K562 (cell line): ENCODE data around the gene RCL1. TPM values are rescaled to one million over a fixed set of nuclear protein-coding genes. Genes with fewer than 3 reads are reported as not detected.
A peak's percentile ranks its signal among the peaks of the same experiment; 100 is the strongest.

Experiments
- FUS ChIP-seq: fragments of 200-400 bp; formaldehyde crosslinking; optimal IDR thresholded peaks from 2 replicates; pipeline ENCODE3; 2017; ENCODE audit warnings: low read depth, low read length
- L3MBTL2 ChIP-seq: fragments of 450-650 bp; IDR thresholded peaks from 2 replicates; pipeline ENCODE4 v1.6.1; 2016; ENCODE audit warnings: mild to moderate bottlenecking, moderate library complexity
- MBD2 ChIP-seq: sonication (generic); IDR thresholded peaks from 2 replicates; pipeline ENCODE4 v1.6.1; 2016; ENCODE audit warnings: low read depth, borderline replicate concordance
- NONO ChIP-seq, 2 experiments: fragments of 200-400 bp in 1 of 2; fragments of 450-650 bp in 1 of 2; formaldehyde crosslinking in 1 of 2; IDR thresholded peaks; 2 replicates each; pipeline ENCODE4 v1.6.1; 2017; ENCODE audit warnings: low read depth in 2 of 2, mild to moderate bottlenecking in 2 of 2, moderate library complexity in 2 of 2, low read length in 1 of 2
- NR3C1 ChIP-seq: sonication (generic); formaldehyde crosslinking; IDR thresholded peaks from 2 replicates; pipeline ENCODE4 v1.8.1; 2022; ENCODE audit warnings: missing genetic modification reagents
- TAF1 ChIP-seq: IDR thresholded peaks from 2 replicates; pipeline ENCODE4 v1.6.1; 2011; ENCODE audit warnings: mild to moderate bottlenecking, low read length, moderate library complexity; ENCODE audit not compliant: insufficient read depth, control insufficient read depth, severe bottlenecking; ENCODE audit errors: extremely low read depth
- ZNF143 ChIP-seq: sonication (generic); formaldehyde crosslinking; IDR thresholded peaks from 2 replicates; pipeline ENCODE4 v1.9.0; 2022; ENCODE audit warnings: mild to moderate bottlenecking, missing genetic modification reagents
- ZNF282 ChIP-seq: sonication (generic); formaldehyde crosslinking; IDR thresholded peaks from 2 replicates; pipeline ENCODE4 v1.8.1; 2023; ENCODE audit warnings: missing genetic modification reagents
- ZNF316 ChIP-seq: fragments of 450-650 bp; IDR thresholded peaks from 2 replicates; pipeline ENCODE4 v1.6.1; 2016
- polyA plus RNA-seq, 8 experiments: library from polyadenylated mRNA; depleted of rRNA in 4 of 8; stranded (reverse) in 5 of 8; unstranded in 3 of 8; fragments of >200 nt; fragmentation: Nextera tagmentation in 2 of 8; fragmentation: Illumina TruSeq in 1 of 8; extraction: Ambion mirVana in 2 of 8; extraction: Trizol in 1 of 8; gene quantifications; 2 replicates each; pipeline versions ENCODE4 v1.2.1 to v1.2.3, GENCODE V29; 2011 to 2014; ENCODE audit warnings: inconsistent platforms in 1 of 8, missing spikeins in 1 of 8
- total RNA-seq, 7 experiments: library from RNA; depleted of rRNA in 6 of 7; stranded (reverse); fragments of >200 nt in 6 of 7; fragmentation: Illumina TruSeq in 2 of 7; extraction: Trizol in 2 of 7; gene quantifications; 2 replicates each; pipeline versions ENCODE4 v1.2.1 to v1.2.3, GENCODE V29; 2011 to 2021; ENCODE audit warnings: low replicate concordance in 1 of 7
- TF ChIP-seq, protein P1 (sequence below), 3 experiments: fragments of 200-800 bp in 1 of 3; fragments of 250-450 bp in 1 of 3; fragments of 450-650 bp in 1 of 3; sonication (Bioruptor Pico) in 1 of 3; sonication (Bioruptor generic) in 1 of 3; formaldehyde crosslinking in 1 of 3; IDR thresholded peaks; 2 replicates each; pipeline versions ENCODE4 v1.6.1 to v1.8.0; 2016 to 2022; ENCODE audit warnings: mild to moderate bottlenecking in 2 of 3, missing genetic modification characterization in 2 of 3, missing compliant biosample characterization in 1 of 3, moderate library complexity in 1 of 3
- TF ChIP-seq, protein P2 (sequence below): fragments of 450-650 bp; formaldehyde crosslinking; IDR thresholded peaks from 2 replicates; pipeline ENCODE4 v1.4.0; 2020; ENCODE audit warnings: mild to moderate bottlenecking, mixed read lengths
- TF ChIP-seq, protein P3 (sequence below): sonication (generic); formaldehyde crosslinking; IDR thresholded peaks from 2 replicates; pipeline ENCODE4 v1.8.0; 2022; ENCODE audit warnings: missing genetic modification reagents, mild to moderate bottlenecking, borderline replicate concordance

Gene RCL1
- total and polyA plus RNA-seq, 9 of the 15 experiments (the other 6 are each of a cell fraction or from before 2014, with no cell fraction given), result 24.0 to 67.7 (median 38.6) TPM

DNA sequence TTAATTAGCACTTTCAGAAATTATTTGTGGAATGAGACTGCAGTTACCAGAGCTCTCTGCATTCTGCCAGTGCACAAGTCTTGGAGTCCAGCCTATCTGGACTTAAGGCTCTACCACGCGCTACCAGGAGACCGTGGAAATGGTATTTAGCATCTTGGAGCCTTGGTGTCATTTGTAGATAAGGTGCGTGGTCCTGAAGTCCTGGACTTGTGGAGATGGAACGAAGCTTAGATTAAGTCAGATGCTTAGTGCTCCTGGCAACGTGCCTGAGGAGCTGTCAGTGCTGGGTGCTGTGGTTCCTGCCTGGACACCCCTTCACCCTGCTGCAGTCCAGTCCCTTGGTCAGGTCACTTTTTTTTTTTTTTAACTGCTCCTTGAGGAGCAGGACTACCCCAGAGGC lies 59.7 kb downstream of the RCL1 start (continued):
- TF ChIP-seq, protein P1, sequence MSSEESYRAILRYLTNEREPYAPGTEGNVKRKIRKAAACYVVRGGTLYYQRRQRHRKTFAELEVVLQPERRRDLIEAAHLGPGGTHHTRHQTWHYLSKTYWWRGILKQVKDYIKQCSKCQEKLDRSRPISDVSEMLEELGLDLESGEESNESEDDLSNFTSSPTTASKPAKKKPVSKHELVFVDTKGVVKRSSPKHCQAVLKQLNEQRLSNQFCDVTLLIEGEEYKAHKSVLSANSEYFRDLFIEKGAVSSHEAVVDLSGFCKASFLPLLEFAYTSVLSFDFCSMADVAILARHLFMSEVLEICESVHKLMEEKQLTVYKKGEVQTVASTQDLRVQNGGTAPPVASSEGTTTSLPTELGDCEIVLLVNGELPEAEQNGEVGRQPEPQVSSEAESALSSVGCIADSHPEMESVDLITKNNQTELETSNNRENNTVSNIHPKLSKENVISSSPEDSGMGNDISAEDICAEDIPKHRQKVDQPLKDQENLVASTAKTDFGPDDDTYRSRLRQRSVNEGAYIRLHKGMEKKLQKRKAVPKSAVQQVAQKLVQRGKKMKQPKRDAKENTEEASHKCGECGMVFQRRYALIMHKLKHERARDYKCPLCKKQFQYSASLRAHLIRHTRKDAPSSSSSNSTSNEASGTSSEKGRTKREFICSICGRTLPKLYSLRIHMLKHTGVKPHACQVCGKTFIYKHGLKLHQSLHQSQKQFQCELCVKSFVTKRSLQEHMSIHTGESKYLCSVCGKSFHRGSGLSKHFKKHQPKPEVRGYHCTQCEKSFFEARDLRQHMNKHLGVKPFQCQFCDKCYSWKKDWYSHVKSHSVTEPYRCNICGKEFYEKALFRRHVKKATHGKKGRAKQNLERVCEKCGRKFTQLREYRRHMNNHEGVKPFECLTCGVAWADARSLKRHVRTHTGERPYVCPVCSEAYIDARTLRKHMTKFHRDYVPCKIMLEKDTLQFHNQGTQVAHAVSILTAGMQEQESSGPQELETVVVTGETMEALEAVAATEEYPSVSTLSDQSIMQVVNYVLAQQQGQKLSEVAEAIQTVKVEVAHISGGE (CRISPR knock-in tag; IDR thresholded peaks at IDR 0.05), result peak in 1 of 3 experiments; percentile 34; a peak in 1 of 6 replicates
- TF ChIP-seq ZNF316 (no peak), FUS (no peak), ZNF143 (no peak), TAF1 (no peak), NONO (IDR thresholded peaks at IDR 0.05; ENCODE audit: low read depth in 2 of 2, low read length in 1 of 2) (no peak), ZNF282 (CRISPR knock-in tag) (no peak), NR3C1 (CRISPR knock-in tag) (no peak), MBD2 (peak; percentile 33; the same call in 1 of the 2 replicates), L3MBTL2 (peak; percentile 71)
- TF ChIP-seq, protein P2, sequence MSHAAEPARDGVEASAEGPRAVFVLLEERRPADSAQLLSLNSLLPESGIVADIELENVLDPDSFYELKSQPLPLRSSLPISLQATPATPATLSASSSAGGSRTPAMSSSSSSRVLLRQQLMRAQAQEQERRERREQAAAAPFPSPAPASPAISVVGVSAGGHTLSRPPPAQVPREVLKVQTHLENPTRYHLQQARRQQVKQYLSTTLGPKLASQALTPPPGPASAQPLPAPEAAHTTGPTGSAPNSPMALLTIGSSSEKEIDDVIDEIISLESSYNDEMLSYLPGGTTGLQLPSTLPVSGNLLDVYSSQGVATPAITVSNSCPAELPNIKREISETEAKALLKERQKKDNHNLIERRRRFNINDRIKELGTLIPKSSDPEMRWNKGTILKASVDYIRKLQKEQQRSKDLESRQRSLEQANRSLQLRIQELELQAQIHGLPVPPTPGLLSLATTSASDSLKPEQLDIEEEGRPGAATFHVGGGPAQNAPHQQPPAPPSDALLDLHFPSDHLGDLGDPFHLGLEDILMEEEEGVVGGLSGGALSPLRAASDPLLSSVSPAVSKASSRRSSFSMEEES (CRISPR knock-in tag), result no peak
- TF ChIP-seq, protein P3, sequence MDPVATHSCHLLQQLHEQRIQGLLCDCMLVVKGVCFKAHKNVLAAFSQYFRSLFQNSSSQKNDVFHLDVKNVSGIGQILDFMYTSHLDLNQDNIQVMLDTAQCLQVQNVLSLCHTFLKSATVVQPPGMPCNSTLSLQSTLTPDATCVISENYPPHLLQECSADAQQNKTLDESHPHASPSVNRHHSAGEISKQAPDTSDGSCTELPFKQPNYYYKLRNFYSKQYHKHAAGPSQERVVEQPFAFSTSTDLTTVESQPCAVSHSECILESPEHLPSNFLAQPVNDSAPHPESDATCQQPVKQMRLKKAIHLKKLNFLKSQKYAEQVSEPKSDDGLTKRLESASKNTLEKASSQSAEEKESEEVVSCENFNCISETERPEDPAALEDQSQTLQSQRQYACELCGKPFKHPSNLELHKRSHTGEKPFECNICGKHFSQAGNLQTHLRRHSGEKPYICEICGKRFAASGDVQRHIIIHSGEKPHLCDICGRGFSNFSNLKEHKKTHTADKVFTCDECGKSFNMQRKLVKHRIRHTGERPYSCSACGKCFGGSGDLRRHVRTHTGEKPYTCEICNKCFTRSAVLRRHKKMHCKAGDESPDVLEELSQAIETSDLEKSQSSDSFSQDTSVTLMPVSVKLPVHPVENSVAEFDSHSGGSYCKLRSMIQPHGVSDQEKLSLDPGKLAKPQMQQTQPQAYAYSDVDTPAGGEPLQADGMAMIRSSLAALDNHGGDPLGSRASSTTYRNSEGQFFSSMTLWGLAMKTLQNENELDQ (CRISPR knock-in tag), result no peak
